SKM-1 treated with dmso at 0.1 percent for 144 hours (cell line): ENCODE measurements around the gene GVQW3.
A peak's percentile ranks its signal among the peaks of the same experiment; 100 is the strongest.
"Not testable (repeated sequence)": the region's sequence is repeated elsewhere in the genome, so short reads cannot be mapped to it uniquely, and the experiment has no call there.

Experiments
- DNase-seq: peaks from one replicate; lab custom pipeline; 2025; ENCODE audit not compliant: unreplicated experiment; lab: John Stamatoyannopoulos, UW

The GVQW3 gene

DNA sequence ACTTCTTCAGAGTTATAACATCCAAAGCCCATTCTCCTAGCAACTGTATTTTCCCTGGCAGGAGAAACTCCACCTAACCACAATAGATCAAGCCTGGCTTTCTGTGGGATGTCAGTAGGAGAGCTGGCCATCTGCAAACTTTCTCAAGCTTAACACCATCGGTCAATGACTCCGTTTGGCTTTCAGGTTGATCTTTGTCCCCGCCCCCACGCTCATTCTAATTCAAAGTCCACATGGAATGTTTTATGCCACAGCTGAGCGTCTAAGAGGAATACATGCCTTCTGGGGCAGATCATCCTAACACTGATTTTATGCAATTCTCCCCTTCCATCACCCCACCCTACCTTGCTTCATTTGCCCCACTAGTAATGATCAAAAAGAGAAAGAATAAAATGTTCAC is 4.8 kb downstream of the GVQW3 start:
- DNase-seq, result no peak

DNA sequence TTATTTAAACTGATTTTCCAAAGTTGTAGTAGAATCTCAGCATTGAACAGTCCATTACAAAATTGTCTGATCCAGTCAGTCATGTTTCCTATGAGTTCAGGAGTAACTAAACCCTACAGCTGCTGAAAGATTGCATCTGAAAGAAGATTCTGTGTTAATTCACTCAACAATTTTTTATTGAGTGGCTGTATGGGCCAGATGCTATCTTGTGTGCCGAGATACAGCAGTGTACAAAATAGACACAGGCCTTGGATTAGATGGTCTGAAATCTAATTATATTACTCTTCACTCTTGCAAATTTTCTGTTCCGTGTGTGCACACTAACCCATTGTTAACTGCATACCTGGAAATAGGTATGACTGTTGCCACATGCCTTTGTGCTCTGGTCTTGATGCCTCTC is 7.3 kb downstream of the GVQW3 start:
- DNase-seq, result no peak

DNA sequence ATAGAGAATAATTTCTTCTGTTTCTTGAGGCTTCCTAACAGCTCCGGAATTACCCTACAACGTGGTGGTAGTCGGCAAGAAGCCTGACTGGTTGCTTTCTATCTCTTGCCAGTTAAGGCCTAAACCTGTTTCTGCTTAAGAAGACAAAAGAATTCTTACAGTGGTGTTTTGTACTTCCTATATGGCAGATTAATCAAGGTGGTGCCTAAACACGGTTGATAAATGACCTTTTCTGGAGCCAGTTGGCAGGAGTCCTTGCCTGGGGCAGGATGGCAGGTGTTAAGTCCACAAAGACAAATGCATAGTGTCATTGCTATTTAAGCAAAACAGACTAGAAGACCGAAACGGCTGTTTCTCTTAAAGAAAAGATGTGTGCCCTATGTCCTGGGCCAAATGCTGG is 9.9 kb downstream of the GVQW3 start:
- DNase-seq, result no peak

DNA sequence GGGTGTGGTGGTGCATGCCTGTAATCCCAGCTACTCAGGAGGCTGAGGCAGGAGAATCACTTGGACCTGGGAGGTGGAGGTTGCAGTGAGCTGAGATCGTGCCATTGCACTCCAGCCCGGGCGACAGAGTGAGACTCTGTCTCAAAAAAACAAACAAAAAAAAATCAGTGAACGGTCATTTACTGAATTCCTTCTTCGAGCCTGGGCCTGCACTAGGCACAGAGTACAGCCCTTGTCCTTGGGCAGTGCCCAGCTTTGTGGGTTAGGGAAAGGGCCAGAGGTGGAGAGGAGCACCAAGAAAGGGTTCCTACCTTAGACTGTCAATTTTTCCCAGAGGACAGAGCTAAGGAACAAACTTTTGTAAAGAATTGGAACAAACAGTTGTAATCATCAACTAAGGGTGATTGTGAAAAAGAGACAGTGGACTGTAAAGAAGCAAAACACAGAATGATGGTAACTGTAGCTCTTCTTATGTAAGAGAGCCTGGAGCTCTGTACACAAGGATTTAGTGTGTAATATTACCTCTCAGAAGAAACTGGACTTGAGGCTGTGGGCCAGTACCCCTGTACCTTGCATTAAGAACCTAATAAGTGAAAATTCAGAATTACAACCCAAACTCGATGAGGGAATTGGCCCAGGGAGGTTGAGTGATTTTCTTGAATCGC is 10.8 kb downstream of the GVQW3 start:
- no peak for DNase-seq

DNA sequence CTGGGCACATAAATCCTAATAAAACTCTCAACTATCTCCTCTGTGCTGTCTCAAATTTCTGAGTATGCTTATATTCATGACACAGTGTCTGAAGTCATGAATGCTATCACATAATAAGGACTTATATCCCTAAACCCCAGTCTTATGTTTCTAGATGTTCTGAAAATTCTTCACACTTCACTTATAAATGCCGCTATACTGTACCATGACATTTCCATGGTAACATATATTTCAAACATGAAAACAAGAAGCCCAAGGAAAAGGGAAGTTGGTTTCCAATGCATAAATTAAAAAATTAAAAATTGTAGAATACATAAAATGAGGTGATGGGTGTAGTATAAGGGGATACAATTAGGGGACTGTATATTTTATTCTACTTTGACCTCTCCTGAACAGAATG is 11.7 kb downstream of the GVQW3 start:
- no peak for DNase-seq

DNA sequence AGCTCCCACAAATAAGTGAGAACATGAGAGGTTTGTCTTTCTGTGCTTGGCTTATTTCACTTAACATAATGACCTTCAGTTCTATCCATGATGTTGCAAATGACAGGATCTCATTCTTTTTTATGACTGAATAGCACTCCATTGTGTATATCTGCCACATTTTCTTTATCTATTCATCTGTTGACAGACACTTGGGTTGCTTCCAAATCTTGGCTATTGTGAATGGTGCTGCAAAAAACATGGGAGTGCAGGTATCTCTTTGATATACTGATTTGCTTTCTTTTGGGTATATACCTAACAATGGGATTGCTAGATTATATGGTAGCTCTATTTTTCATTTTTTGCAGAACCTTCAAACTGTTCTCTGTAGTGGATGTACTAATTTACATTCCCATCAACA is 13.3 kb downstream of the GVQW3 start:
- no peak for DNase-seq

DNA sequence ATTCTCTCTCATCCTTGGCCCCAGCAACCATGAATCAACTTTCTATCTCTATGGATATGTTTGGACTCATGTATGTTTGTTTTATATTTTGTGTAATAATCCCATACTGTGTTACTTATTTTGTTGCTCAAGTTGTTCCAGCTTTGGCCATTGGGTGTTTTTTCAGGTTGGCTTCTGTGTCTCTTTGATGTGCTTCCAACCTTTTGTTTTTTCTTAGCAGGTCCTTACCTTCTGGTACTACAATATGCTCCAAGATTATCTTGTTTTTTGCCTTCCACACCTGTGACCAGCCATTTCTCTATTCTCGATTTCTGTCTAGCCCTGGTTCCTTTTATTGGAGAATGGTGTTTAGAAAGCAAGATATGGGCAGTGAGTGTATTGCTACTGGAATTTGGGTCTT is 14.2 kb downstream of the GVQW3 start:
- no peak for DNase-seq

DNA sequence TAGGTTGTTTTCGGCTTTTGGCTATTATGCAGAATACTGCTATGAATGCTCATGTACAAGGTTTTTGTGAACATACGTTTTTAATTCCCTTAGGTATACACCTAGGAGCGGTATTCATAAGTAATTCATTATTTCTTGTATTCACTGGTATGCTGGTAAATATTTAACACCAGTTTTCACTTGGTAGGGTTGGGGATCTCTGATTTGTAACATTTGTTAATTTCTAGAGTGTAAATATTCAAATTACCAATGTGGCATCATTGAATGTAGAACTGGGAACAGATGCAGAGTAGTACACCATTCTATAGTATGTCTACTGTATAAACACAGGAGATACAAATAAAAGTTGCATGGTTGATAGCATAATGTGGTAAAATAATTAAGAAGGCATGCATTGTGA is 16.3 kb downstream of the GVQW3 start:
- DNase-seq, result no peak

DNA sequence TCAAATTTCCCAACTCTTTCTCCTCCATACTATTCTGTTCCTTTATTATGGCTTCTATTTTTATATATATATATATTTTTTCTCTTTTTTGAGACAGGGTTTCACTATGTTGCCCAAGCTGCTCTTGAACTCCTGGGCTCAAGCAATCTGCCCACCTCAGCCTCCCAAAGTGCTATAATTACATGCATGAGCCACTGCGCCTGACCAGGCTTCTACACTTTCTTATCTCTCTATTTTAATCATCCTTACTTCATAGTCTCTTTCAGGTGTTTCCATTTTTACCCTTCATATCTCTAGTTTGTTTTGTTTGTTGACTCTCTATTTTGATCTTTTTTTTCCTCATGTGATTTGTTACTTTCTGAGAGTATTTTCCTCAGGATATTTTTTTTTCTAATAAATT is 19.8 kb downstream of the GVQW3 start:
- no peak for DNase-seq

DNA sequence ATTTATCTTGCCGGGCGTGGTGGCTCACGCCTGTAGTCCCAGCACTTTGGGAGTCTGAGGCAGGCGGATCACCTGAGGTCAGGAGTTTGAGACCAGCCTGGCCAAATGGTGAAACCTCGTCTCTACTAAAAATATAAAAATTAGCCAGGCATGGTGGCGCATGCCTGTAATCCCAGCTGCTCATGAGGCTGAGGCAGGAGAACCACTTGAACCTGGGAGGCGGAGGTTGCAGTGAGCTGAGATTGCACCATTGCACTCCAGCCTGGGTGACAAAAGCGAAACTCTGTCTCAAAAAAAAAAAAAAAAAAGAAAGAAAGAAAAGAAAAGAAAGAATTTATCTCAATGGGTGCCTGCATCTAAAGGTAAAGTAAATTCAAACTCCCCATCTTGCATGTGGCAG is 20.4 kb downstream of the GVQW3 start:
- DNase-seq, result not testable (repeated sequence)

DNA sequence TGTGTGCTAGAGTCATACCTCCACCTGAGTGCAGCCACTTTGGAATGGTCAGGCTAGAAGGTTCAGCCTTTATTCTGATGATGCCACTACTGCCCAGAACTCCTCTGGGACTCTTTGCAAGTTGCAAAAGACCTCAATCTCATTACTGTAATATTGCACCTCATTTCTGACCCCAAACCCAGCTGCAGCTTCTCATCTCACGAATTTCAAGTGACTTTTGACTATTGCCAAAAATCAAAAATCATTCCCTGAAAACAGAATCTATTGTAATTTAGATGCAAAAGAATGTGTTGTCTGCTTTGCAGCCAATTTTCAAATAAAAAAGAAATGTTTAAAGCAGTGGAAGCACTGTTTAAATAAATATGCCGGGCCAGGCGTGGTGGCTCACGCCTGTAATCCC is 25.2 kb downstream of the GVQW3 start:
- no peak for DNase-seq

DNA sequence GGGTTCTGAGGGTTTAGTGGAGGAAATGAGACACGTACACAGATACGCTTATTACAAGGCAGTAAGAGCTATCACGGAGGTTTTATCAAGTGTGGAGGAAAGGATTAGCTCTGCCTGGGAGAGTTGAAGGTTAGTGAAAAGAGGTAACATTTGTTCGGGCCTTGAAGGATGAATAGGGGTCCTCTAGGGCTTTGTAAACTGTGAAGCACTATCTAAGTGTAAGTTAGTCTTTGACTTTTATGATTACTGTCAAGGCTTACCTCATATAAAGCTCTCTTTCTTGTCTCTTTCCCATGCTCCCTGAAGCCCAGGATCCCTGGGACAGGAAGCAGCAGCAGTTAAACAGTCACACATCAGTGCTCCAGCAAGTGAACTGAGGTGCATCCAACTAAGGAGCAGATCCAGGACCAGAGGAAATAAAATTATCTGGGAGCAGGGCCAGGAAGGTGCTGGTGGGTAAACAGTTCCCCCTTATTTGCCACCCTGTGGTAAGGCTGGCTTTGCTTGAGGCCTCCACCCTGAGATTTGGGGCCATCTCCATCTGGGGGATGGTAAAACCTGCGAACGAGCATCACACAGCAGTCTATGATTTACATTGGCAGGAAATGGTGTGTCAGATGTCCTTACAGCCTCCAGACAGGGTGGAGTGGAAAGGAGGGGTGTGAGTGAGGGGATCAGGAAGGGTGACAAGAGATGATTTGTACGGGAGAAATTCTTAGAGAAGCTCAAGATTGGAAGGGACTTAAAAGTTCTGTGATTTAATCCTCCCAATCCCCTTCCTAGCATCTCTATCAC is 27.2 kb downstream of the GVQW3 start:
- DNase-seq, result no peak

DNA sequence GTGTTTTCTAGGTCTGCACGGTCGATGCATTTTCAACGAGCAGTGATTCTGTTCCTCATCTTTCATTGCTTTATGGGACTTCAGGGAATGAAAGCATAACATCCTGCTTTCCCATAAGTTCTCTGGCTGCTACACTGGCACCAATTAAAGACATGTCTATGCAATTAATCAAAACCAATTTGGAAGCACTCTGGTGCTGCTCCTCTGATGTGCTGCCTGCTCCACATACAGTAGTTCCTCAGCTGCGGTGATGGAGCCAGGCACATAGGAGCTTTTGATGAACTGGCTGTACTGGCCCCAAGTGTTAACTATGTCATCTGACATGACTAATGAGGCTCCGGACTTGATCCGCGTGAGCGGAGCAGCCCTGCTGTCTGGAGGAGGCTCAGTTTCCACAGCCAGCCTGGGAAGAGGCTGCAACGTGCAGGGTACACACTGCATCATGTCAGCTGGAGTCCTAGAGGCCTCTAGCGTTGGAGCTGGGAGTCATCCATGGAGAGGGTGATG is 29.8 kb downstream of the GVQW3 start:
- no peak for DNase-seq

DNA sequence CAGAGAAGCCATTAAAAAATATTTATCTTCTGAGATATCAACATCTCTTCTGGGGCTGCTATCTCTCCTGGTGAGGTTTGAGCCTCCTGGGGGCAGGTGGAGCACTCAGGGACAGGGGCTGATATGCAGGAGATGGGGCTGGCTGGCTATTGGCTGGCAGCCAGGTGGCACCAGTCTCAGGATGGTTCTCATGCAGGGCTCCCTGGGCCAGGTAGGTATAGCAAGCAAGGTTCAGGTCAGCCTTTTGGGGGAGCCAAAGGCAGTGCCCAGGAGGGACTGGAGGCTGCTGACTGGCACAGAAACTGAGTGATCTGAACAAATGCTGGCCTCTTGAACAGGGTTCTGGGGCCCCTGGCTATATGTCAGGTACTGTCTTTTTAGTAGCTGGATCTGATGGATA is 34.0 kb downstream of the GVQW3 start:
- no peak for DNase-seq

DNA sequence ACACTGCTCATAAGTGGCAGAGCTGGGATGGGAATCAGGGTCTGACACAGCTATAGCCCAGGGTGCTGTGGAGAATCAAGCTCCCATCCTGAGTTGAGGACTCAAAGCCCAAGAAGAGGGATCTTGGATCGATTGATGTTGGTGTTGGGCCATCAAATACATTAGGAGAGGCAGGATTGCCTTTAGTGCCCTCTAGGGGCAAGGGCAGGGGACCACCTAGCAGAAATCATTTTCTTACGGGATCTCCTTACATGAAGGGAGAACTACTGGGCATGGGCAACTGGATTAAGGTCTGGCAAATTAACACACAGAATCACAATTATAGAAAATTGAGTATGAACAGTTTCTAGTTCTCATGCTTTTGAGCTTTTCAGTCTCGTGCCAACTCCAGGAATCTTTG is 38.8 kb downstream of the GVQW3 start:
- DNase-seq, result peak; percentile 4

DNA sequence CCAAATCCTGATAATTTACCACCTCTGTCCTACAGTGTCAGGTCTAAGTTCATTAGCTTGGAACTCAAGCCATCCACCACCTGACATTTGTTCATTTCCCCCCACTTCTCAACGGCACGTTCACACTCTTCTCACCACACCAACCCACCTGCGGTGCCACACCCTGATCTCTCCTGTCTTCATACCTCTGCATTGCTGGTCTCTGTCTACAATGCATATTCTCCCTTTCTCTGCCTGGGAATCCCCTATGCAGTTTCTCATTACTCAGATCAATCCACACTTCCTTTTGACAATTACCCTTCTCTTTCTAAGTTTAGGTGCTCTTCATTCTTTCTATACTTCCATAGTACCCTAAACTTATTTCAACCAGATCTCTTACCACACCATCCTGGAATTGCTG is 43.3 kb downstream of the GVQW3 start:
- DNase-seq, result no peak

DNA sequence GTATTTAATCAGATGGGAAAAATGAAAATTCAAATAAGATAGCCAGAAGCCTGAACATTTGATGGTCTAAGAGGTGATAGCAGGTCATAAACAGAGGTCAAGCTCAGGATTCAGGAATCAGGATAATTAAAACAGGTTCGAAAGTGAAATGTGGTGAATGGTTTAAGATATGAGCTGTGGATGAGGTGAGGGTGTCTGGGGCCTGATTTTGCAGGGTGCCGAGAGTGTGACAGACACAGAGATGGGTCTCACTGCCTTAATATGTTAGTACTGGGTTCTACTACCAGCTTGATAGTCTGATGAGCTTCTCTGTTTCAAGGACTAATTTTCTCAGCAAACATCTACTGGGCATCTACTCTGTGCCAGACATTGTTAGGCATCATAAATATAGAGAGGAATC is 43.8 kb downstream of the GVQW3 start:
- DNase-seq, result no peak

DNA sequence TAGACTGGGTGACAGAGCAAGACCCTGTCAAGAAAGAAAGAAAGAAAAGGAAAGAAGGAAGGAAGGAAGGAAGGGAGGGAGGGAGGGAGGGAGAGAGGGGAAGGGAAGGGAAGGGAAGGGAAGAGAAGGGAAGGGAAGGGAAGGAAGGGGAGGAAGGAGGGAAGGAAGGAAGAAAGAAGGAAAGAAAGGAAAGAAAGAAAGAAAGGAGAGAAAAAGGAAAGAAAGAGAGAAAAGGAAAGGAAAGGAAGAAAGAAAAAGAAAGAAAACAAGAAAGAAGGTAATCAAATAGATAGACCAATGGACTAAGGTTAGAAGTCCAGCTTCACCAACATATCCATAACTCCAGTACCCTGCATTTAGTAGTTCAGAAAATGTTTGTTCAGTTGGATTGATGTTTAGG is 45.5 kb downstream of the GVQW3 start:
- no peak for DNase-seq

DNA sequence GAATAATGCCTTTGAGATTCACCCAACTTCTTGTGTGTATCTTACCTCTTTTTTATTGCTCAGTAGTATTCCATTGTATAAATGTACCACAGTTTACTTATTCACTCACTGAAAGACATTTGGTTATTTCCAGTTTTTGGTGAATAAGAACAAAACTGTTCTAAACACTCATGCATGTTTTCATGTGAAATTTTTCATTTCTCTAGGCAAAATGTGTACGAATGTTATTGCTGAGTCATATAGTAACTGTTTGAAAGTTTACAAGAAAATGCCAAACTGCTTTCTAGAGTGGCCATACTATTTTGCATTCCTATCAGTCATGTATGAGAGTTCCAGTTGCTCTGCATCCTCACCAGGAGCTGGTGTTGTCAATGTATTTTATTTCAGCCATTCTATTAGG is 54.9 kb downstream of the GVQW3 start:
- no peak for DNase-seq

DNA sequence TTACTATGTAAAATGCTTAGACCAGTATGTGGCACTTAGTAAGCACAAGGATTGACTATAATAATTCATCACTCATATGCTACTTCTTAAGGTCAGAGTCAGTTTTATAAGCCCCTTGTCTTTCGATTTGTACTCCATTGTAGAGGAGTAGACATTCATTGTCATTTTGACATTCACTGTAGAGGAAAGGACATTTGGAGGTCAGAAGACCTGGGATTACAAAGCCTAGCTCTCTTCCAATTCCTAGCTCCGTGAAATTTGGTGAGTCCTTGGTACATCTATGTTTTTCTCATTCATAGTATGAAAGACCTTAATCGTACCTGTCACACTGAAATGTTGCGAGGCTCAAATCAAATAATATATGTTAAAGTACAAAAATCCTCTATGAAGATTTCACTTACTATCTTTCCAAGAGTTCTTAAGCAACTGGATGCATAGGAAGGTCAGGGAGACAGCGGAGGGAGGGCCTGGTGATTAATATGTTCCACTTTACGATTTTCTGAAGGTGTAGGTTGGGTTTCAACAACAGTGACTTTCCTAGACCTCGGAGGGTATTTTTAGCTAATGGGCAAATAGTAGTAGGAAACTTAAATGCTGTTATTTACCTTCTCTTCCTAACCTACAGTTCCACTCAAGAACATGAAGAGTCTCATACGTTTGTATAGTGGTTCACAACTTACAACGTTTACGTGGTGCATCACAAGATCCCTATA is 62.3 kb downstream of the GVQW3 start:
- DNase-seq, result no peak

DNA sequence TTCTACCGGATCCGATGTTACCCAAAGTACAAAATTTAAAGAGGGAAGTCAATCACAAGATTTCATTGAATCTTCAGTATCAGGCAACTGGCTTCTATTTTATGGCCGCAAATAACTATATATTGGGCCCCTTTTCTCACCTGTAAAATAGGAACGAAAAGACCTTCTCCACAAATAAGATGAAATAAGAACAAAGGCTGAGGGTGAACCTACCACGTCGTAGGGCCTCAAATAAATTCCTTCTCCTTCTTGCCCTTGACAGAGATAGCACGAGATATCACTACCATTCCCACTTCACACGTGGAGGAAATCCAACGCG is 62.9 kb downstream of the GVQW3 start:
- DNase-seq, result no peak
